ENCODE results near the gene HYI. TPM values are rescaled to one million over a fixed set of nuclear protein-coding genes. Genes with fewer than 3 reads are reported as not detected.

Gene HYI
- total and polyA plus RNA-seq, 2 of the 8 experiments (the other 6 are each of a cell fraction or from before 2014, with no cell fraction given): 14.4 to 17.7 TPM

GRCh38 chr1:43444151-43444828 lies 9.4 kb downstream of the HYI start:
- 90% methylated on average over 13 of the region's 13 CpGs; no CpG with 5 or more reads in 1 of the 2 experiments for WGBS, 2 experiments (ENCODE audit: extremely low coverage in 1 of 2, insufficient coverage in 1 of 2, insufficient read length in 1 of 2, insufficient replicate concordance in 2 of 2, low coverage in 1 of 2, low lambda C conversion rate in 2 of 2, missing lambda C conversion rate in 1 of 2)
- no peak overlapping the region for H4K8ac ChIP-seq (ENCODE audit: extremely low read depth, insufficient read depth, low read length)
- H3K27me3 ChIP-seq (replicated peaks in 1 of 4; ENCODE audit: control insufficient read depth in 3 of 4, extremely low read depth in 1 of 4, insufficient read depth in 3 of 4, low read length in 3 of 4): no peaks in the 10 kb centered on the region
- no peak overlapping the region for H2BK15ac ChIP-seq (ENCODE audit: low read length)
- H3K56ac ChIP-seq (replicated peaks; ENCODE audit: insufficient read length, low read depth, low read length): no peak overlapping the region
- no peak overlapping the region for H2BK20ac ChIP-seq (ENCODE audit: low read length)
- H3K9ac ChIP-seq (replicated peaks in 1 of 4; ENCODE audit: extremely low read depth in 1 of 4, low read depth in 3 of 4, low read length in 3 of 4): no peak overlapping the region
- no peaks in the 10 kb centered on the region for H3K4me1 ChIP-seq (replicated peaks in 1 of 4; ENCODE audit: control insufficient read depth in 3 of 4, insufficient read depth in 4 of 4, low read length in 3 of 4)
- no peak overlapping the region for H3K4me3 ChIP-seq (ENCODE audit: extremely low read depth in 1 of 4, insufficient read depth in 2 of 4, low read depth in 3 of 4, low read length in 4 of 4)
- no peak overlapping the region for H3K4me2 ChIP-seq (ENCODE audit: insufficient read depth in 1 of 2, low read depth in 2 of 2, low read length in 2 of 2)
- no peak overlapping the region for H3K23ac ChIP-seq (ENCODE audit: insufficient read length)
- no peak overlapping the region for H2AFZ ChIP-seq (ENCODE audit: low read length)
- no peak overlapping the region for H4K91ac ChIP-seq (replicated peaks; ENCODE audit: insufficient read length, low read length)
- no peaks in the 10 kb centered on the region for H3K79me1 ChIP-seq (ENCODE audit: low read depth, low read length)
- H2BK5ac ChIP-seq (ENCODE audit: low read depth, low read length): no peak overlapping the region
- H3K36me3 ChIP-seq (ENCODE audit: control insufficient read depth in 2 of 4, insufficient read depth in 4 of 4, low read length in 3 of 4): peaks cover 8 to 27% (median 13%) of the 10 kb centered on the region in 4 experiments; a peak in 6 of 8 replicates
- no peaks in the 10 kb centered on the region for H3K23me2 ChIP-seq (ENCODE audit: low read depth, low read length)
- no peak overlapping the region for H3K18ac ChIP-seq (ENCODE audit: extremely low read depth, low read length)
- CTCF ChIA-PET (ENCODE audit: partially characterized antibody): interaction anchor here (0.6 to 0.7 kb wide), 2 partner anchors 209 to 1070 kb away, joined by 3 read pairs; no protein-coding TSS in a partner anchor
- no peaks in the 10 kb centered on the region for H3K9me3 ChIP-seq (ENCODE audit: insufficient read depth in 2 of 2, low read depth in 1 of 2, low read length in 1 of 2)
- no peak overlapping the region for H3K14ac ChIP-seq (ENCODE audit: insufficient read length)
- no peak overlapping the region for H4K5ac ChIP-seq (ENCODE audit: insufficient read length, low read depth, low read length)
- DNase-seq (ENCODE audit: low read depth in 1 of 2, low spot score in 2 of 2) (no peak), FAIRE-seq (no peak)
- no peak overlapping the region for H2BK120ac ChIP-seq (replicated peaks; ENCODE audit: low read depth, low read length)
- H3K79me2 ChIP-seq (ENCODE audit: control insufficient read depth in 1 of 2, insufficient read depth in 2 of 2, low read length in 2 of 2): no peaks in the 10 kb centered on the region
- H4K20me1 ChIP-seq (replicated peaks in 1 of 2; ENCODE audit: control insufficient read depth in 1 of 2, insufficient read depth in 2 of 2, low read length in 2 of 2): peaks cover 0 to 5% of the 10 kb centered on the region in 2 experiments
- POLR2A ChIA-PET (ENCODE audit: partially characterized antibody): interaction anchor here (1.2 to 3.8 kb wide), 4 partner anchors 10 to 18 kb away, joined by 3 to 22 read pairs (median 3); partner anchors contain the start of gene HYI
- no peak overlapping the region for H2BK12ac ChIP-seq (ENCODE audit: low read depth, low read length)
- H2AK5ac ChIP-seq (ENCODE audit: low read depth, low read length): no peak overlapping the region
- no peak overlapping the region for H3K4ac ChIP-seq (replicated peaks; ENCODE audit: insufficient read length, low read depth, low read length)
- H3K27ac ChIP-seq (ENCODE audit: low read depth, low read length): no peak overlapping the region
- no peak for TF ChIP-seq GTF2F1 (IDR thresholded peaks at IDR 0.05; ENCODE audit: borderline replicate concordance, low read depth, low read length)
- TF ChIP-seq EGR1 (IDR thresholded peaks at IDR 0.05; ENCODE audit: borderline replicate concordance, low read depth, low read length): no peak
- TF ChIP-seq, protein P1, sequence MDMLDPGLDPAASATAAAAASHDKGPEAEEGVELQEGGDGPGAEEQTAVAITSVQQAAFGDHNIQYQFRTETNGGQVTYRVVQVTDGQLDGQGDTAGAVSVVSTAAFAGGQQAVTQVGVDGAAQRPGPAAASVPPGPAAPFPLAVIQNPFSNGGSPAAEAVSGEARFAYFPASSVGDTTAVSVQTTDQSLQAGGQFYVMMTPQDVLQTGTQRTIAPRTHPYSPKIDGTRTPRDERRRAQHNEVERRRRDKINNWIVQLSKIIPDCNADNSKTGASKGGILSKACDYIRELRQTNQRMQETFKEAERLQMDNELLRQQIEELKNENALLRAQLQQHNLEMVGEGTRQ (IDR thresholded peaks at IDR 0.05; ENCODE audit: low read length): no peak
- no peak for TF ChIP-seq PHF8 (conservative IDR thresholded peaks at IDR 0.05; ENCODE audit: low read depth, low read length)
- no peak for TF ChIP-seq MAFK (IDR thresholded peaks at IDR 0.05; ENCODE audit: low read depth, low read length)
- TF ChIP-seq YY1 (IDR thresholded peaks at IDR 0.05; ENCODE audit: low read depth, low read length): no peak
- no peak for TF ChIP-seq KDM1A (IDR thresholded peaks at IDR 0.05; ENCODE audit: borderline replicate concordance, low read length)
- TF ChIP-seq MAX (IDR thresholded peaks at IDR 0.05): no peak
- no peak for TF ChIP-seq RAD21 (IDR thresholded peaks at IDR 0.05 in 1 of 2, conservative IDR thresholded peaks at IDR 0.05 in 1 of 2; ENCODE audit: low read depth in 2 of 2, low read length in 2 of 2)
- TF ChIP-seq KDM5A (IDR thresholded peaks at IDR 0.05; ENCODE audit: low read length): no peak
- TF ChIP-seq HDAC2 (IDR thresholded peaks at IDR 0.05; ENCODE audit: borderline replicate concordance in 1 of 2, low read depth in 2 of 2, low read length in 2 of 2): no peak
